B cell (primary cell): ENCODE data around the gene CAPN5. TPM values are rescaled to one million over a fixed set of nuclear protein-coding genes. Genes with fewer than 3 reads are reported as not detected.

Source experiments
- ATAC-seq: fragments of 200-7000 bp; cut with Tn5 transposase; one replicate; pipeline ENCODE4 v1.10.0; 2021; ENCODE audit warnings: low read depth, mild to moderate bottlenecking, moderate number of reproducible peaks, moderate library complexity
- CTCF ChIA-PET: fragments of 350-600 bp; sonication (Branson Sonifier 250); formaldehyde crosslinking; loops from one replicate; lab custom pipeline; 2021; ENCODE audit warnings: antibody characterized with exemption, inconsistent platforms; lab: Charles Lee
- POLR2A ChIA-PET: fragments of 350-600 bp; sonication (Branson Sonifier 250); formaldehyde crosslinking; loops from one replicate; lab custom pipeline; 2021; ENCODE audit warnings: antibody characterized with exemption; lab: Charles Lee
- DNase-seq: peaks from one replicate; pipeline ENCODE4 v3.0.0; 2013
- H2AFZ ChIP-seq: 2 replicates; pipeline ENCODE4 v1.6.1; 2012; ENCODE audit warnings: mild to moderate bottlenecking, low read depth, low read length; ENCODE audit not compliant: insufficient read depth, poor library complexity, severe bottlenecking
- H3K27ac ChIP-seq, 2 donors: 1 replicate in 1 of 2; 2 replicates in 1 of 2; pipeline ENCODE4 v1.5.1; 2012 to 2013; ENCODE audit warnings: low read length in 2 of 2, mild to moderate bottlenecking in 2 of 2, moderate library complexity in 1 of 2
- H3K27me3 ChIP-seq, 4 experiments: fragments of 200-600 bp in 1 of 4; sonication (generic) in 1 of 4; replicated peaks in 1 of 4; 1 replicate in 2 of 4; 2 replicates in 2 of 4; pipeline versions ENCODE4 v1.6.1 to v1.7.0; 2013 to 2016; ENCODE audit warnings: low read length in 3 of 4, mild to moderate bottlenecking in 2 of 4, mixed read lengths in 1 of 4, moderate library complexity in 1 of 4; ENCODE audit not compliant: insufficient read depth in 4 of 4, control insufficient read depth in 3 of 4; ENCODE audit errors: control extremely low read depth in 1 of 4
- H3K36me3 ChIP-seq, 2 experiments: replicated peaks in 1 of 2; 1 replicate in 1 of 2; 2 replicates in 1 of 2; pipeline versions ENCODE4 v1.6.1 to v1.7.1; 2013; ENCODE audit warnings: low read length in 1 of 2; ENCODE audit not compliant: insufficient read depth in 2 of 2, control insufficient read depth in 1 of 2; ENCODE audit errors: control extremely low read depth in 1 of 2, extremely low read depth in 1 of 2
- H3K4me1 ChIP-seq, 2 donors: fragments of 200-600 bp in 1 of 2; sonication (generic) in 1 of 2; 1 replicate in 1 of 2; 2 replicates in 1 of 2; pipeline versions ENCODE4 v1.5.1 to v1.6.1; 2013 to 2017; ENCODE audit warnings: low read length in 2 of 2; ENCODE audit not compliant: control insufficient read depth in 2 of 2, insufficient read depth in 2 of 2
- H3K4me2 ChIP-seq: replicated peaks from 2 replicates; pipeline ENCODE3; 2012; ENCODE audit warnings: mild to moderate bottlenecking, low read depth, low read length; ENCODE audit not compliant: poor library complexity, severe bottlenecking
- H3K4me3 ChIP-seq, 5 experiments: fragments of 200-600 bp in 1 of 5; sonication (generic) in 1 of 5; 1 replicate in 3 of 5; 2 replicates in 2 of 5; pipeline versions ENCODE4 v1.5.1 to v1.7.0; 2011 to 2016; ENCODE audit warnings: low read length in 4 of 5, mild to moderate bottlenecking in 4 of 5, low read depth in 2 of 5, control low read depth in 1 of 5, moderate library complexity in 1 of 5; ENCODE audit not compliant: insufficient read depth in 1 of 5; ENCODE audit errors: control extremely low read depth in 1 of 5, extremely low read depth in 1 of 5
- H3K79me2 ChIP-seq: fragments of 200-600 bp; sonication (generic); one replicate; pipeline ENCODE4 v1.6.0; 2016; ENCODE audit warnings: low read length; ENCODE audit not compliant: control insufficient read depth, insufficient read depth
- H3K9ac ChIP-seq: fragments of 200-600 bp; sonication (generic); 2 replicates; pipeline ENCODE4 v1.6.1; 2017; ENCODE audit warnings: mild to moderate bottlenecking, low read length, moderate library complexity
- H3K9me3 ChIP-seq, 3 donors: one replicate each; pipeline versions ENCODE4 v1.6.1 to v1.7.1; 2013; ENCODE audit warnings: low read length in 2 of 3; ENCODE audit not compliant: control insufficient read depth in 2 of 3, insufficient read depth in 1 of 3; ENCODE audit errors: control extremely low read depth in 1 of 3
- H4K20me1 ChIP-seq: 2 replicates; pipeline ENCODE4 v1.6.0; 2012; ENCODE audit warnings: mild to moderate bottlenecking, low read length; ENCODE audit not compliant: insufficient read depth, control insufficient read depth, poor library complexity, severe bottlenecking
- H3K27ac Mint-ChIP-seq: one replicate; pipeline ENCODE4 v1.8.0; 2021; ENCODE audit warnings: mixed read lengths
- H3K27me3 Mint-ChIP-seq: one replicate; pipeline ENCODE4 v1.8.0; 2021; ENCODE audit warnings: mixed read lengths
- H3K4me1 Mint-ChIP-seq: one replicate; pipeline ENCODE4 v1.8.0; 2021; ENCODE audit warnings: mixed read lengths
- H3K4me3 Mint-ChIP-seq: one replicate; pipeline ENCODE4 v1.8.0; 2021; ENCODE audit warnings: mixed read lengths
- H3K9me3 Mint-ChIP-seq: one replicate; pipeline ENCODE4 v1.8.0; 2022; ENCODE audit warnings: mixed read lengths; ENCODE audit not compliant: insufficient read depth
- CTCF ChIP-seq: fragments of 200-600 bp; IDR thresholded peaks from one replicate; pipeline ENCODE4 v1.8.0; 2022; ENCODE audit warnings: antibody characterized with exemption, mild to moderate bottlenecking
- EZH2 ChIP-seq: IDR thresholded peaks from 2 replicates; pipeline ENCODE4 v1.6.1; 2012; ENCODE audit warnings: borderline replicate concordance, low read depth, mild to moderate bottlenecking, moderate library complexity, low read length; ENCODE audit not compliant: insufficient read depth, poor library complexity, severe bottlenecking
- WGBS: methylation state at CpG from one replicate; pipeline ENCODE4 v1.1.5; 2013; ENCODE audit warnings: missing lambda C conversion rate; ENCODE audit not compliant: insufficient coverage; 5-methylcytosine and 5-hydroxymethylcytosine counted together
- intact Hi-C: fragments of 100-400 bp; cut with micrococcal nuclease; formaldehyde crosslinking; loops from one replicate; pipeline ENCODE4 v1.10.0; 2022
- polyA plus RNA-seq: library from polyadenylated mRNA; depleted of rRNA; stranded (reverse); fragments of >200 nt; gene quantifications from 2 replicates; pipeline ENCODE4 v1.2.3, GENCODE V29; 2012
- total RNA-seq, 2 donors: library from RNA; stranded (reverse); fragments of 120-200 nt in 1 of 2; gene quantifications; 1 replicate in 1 of 2; 2 replicates in 1 of 2; pipeline versions ENCODE4 v1.2.3 to v1.2.4, GENCODE V29; 2013 to 2022

Gene CAPN5
- total and polyA plus RNA-seq, 2 donors (not counting 1 experiment from before 2014, with no cell fraction given), result 0.74 to 0.78 TPM

- Mint-ChIP-seq H3K27ac (no peak overlapping the region), H3K4me3 (no peak overlapping the region), H3K9me3 (no peaks in the 10 kb centered on the region), H3K27me3 (no peaks in the 10 kb centered on the region), H3K4me1 (no peaks in the 10 kb centered on the region)
- H3K27me3 ChIP-seq, result no peaks in the 10 kb centered on the region
- H3K4me2 ChIP-seq, result no peak overlapping the region
- H3K9ac ChIP-seq, result no peak overlapping the region
- peaks cover 0 to 4% (median 0%) of the 10 kb centered on the region in 3 donors for H3K9me3 ChIP-seq
- no peak overlapping the region for H2AFZ ChIP-seq
- ChIA-PET POLR2A (no interaction called here), CTCF (interaction anchor here (1.8 kb wide), 1 partner anchor 19 kb away, joined by 4 read pairs; no protein-coding TSS in a partner anchor)
- H3K79me2 ChIP-seq, result no peaks in the 10 kb centered on the region
- intact Hi-C loops, result no loop called here
- DNase-seq, result no peak
- H4K20me1 ChIP-seq, result no peaks in the 10 kb centered on the region
- no peak for ATAC-seq
- TF ChIP-seq CTCF, result no peak
- TF ChIP-seq EZH2, result no peak
- H3K4me3 ChIP-seq, result no peak overlapping the region
- H3K36me3 ChIP-seq, result no peaks in the 10 kb centered on the region
- H3K4me1 ChIP-seq, result no peaks in the 10 kb centered on the region
- H3K27ac ChIP-seq, result no peak overlapping the region
- 95% methylated on average over 6 of the region's 6 CpGs for WGBS
These were observed 44.1 kb downstream of the CAPN5 start for GRCh38 chr11:77110836-77111235.

- Mint-ChIP-seq H3K4me3 (no peak overlapping the region), H3K27me3 (no peaks in the 10 kb centered on the region), H3K27ac (no peak overlapping the region), H3K4me1 (no peaks in the 10 kb centered on the region), H3K9me3 (no peaks in the 10 kb centered on the region)
- Histone ChIP-seq H3K27me3 (no peaks in the 10 kb centered on the region), H3K9me3 (peaks cover 0 to 4% (median 0%) of the 10 kb centered on the region in 3 donors), H3K27ac (no peak overlapping the region), H2AFZ (no peak overlapping the region), H3K4me2 (no peak overlapping the region), H4K20me1 (no peaks in the 10 kb centered on the region), H3K36me3 (no peaks in the 10 kb centered on the region), H3K79me2 (no peaks in the 10 kb centered on the region), H3K9ac (no peak overlapping the region), H3K4me3 (no peak overlapping the region), H3K4me1 (no peaks in the 10 kb centered on the region)
- POLR2A ChIA-PET, result no interaction called here
- no peak for ATAC-seq
- no CpG with 5 or more reads among the region's 3 CpGs for WGBS
- CTCF ChIA-PET, result no interaction called here
- intact Hi-C loops, result no loop called here
- TF ChIP-seq CTCF (no peak), EZH2 (no peak)
- no peak for DNase-seq
These were observed 44.5 kb downstream of the CAPN5 start for GRCh38 chr11:77111277-77111676.
